A549 treated with CpdA at 1 μM for 4 hours (cell line): ENCODE measurements around the gene IRF5. TPM values are rescaled to one million over a fixed set of nuclear protein-coding genes. Genes with fewer than 3 reads are reported as not detected.

Experiments used
- total RNA-seq: library from RNA; stranded (reverse); fragments of 200-300 nt; extraction: Qiagen RNA extraction; gene quantifications from 5 replicates; pipeline ENCODE4 v1.2.3, GENCODE V29; 2022; ENCODE audit warnings: low read depth

IRF5 gene
- total RNA-seq, result 12.6 to 14.9 TPM (median 14.1 TPM) in 5 replicates

GRCh38 chr7:128937647-128938543, at the start of gene IRF5:
Gene IRF5, plus strand, starts transcription at chr7:128937927. Its CDS starts 4,155 bp downstream, at chr7:128942082.

GRCh38 chr7:128910569-128910945, 27.2 kb upstream of the IRF5 start, which contains the start of gene KCP:
Gene KCP, minus strand, starts transcription at chr7:128910709. Its CDS starts 33 bp downstream, at chr7:128910676.

Other genes starting within 250 kb of the IRF5 start
- gene CALU, start 198.6 kb upstream of the IRF5 start, total RNA-seq, result 131 to 217 TPM (median 157 TPM) in 5 replicates
- gene OPN1SW, start 162.1 kb upstream of the IRF5 start, total RNA-seq, result not detected in 5 replicates
- 1.8 to 3.7 TPM (median 2.2 TPM) in 5 replicates for gene CCDC136, start 146.0 kb upstream of the IRF5 start, total RNA-seq
- gene FLNC, start 107.5 kb upstream of the IRF5 start, total RNA-seq, result 4.0 to 7.5 TPM (median 5.2 TPM) in 5 replicates
- 243 to 262 TPM (median 252 TPM) in 5 replicates for gene ATP6V1F, start 75.1 kb upstream of the IRF5 start, total RNA-seq
- gene KCP, start 27.2 kb upstream of the IRF5 start, total RNA-seq, result 0.11 to 0.21 TPM (median 0.16 TPM) in 5 replicates
- gene TNPO3, start 117.2 kb downstream of the IRF5 start, total RNA-seq, result 41.4 to 46.5 TPM (median 44.2 TPM) in 5 replicates
- 5.8 to 7.2 TPM (median 6.5 TPM) in 5 replicates for gene TSPAN33, start 206.8 kb downstream of the IRF5 start, total RNA-seq